VCaP (cell line): ENCODE results near the gene CDH2.

Experiments
- H3K27ac ChIP-seq: fragments of 450-650 bp; 2 replicates; pipeline ENCODE4 v1.5.1; 2017
- CTCF ChIP-seq: fragments of 450-650 bp; conservative IDR thresholded peaks from 2 replicates; pipeline ENCODE4 v1.5.1; 2017; ENCODE audit warnings: mild to moderate bottlenecking, moderate library complexity

CDH2 gene

DNA sequence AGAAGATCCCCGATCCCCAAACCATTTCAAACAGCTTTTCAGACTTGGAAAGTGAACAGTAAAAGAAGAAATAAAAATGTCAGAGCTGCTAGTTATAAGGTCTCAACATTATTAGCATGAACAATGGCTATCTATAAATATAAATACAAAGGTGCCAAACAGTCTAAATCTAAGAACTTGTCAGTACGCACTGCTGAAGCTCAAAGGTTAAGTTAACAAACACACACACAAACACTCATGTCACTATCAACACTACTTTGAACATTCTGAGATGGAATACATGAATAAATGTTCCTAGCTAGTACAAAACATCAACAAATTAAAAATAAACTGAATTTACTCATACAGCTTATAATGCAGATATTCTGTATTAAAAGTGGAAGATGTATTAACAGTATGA is 108.7 kb downstream of the CDH2 start:
- H3K27ac ChIP-seq, result no peak overlapping the region
- TF ChIP-seq CTCF, result no peak

DNA sequence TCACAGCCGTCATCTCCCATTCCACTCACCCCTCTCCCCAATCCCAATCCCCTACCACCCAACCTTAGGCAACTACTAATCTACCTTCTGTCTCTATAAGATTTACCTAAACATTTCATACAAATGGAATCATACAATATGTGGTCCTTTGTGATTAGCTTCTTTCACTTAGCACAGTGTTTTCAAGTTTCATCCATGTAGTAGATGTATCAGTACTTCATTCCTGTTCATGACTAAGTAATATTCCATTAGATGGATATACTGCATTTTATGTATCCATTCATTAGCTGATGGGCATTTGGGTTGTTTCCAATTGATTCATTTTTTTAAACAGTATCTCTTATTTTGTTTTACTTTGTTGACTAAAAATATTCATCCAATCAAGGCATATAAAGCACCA is 109.6 kb downstream of the CDH2 start:
- no peak for TF ChIP-seq CTCF
- no peak overlapping the region for H3K27ac ChIP-seq

- no peak for TF ChIP-seq CTCF
Observed at GRCh38 chr18:28065793-28066186, 111.1 kb downstream of the CDH2 start.

GRCh38 chr18:28065031-28065792 is 111.7 kb downstream of the CDH2 start:
- TF ChIP-seq CTCF, result no peak
- H3K27ac ChIP-seq, result no peak overlapping the region

More at GRCh38 chr18:28065793-28066186, 111.1 kb downstream of the CDH2 start:
- no peak overlapping the region for H3K27ac ChIP-seq

GRCh38 chr18:28063926-28064325 is 113.0 kb downstream of the CDH2 start:
- TF ChIP-seq CTCF, result no peak
- H3K27ac ChIP-seq, result no peak overlapping the region

DNA sequence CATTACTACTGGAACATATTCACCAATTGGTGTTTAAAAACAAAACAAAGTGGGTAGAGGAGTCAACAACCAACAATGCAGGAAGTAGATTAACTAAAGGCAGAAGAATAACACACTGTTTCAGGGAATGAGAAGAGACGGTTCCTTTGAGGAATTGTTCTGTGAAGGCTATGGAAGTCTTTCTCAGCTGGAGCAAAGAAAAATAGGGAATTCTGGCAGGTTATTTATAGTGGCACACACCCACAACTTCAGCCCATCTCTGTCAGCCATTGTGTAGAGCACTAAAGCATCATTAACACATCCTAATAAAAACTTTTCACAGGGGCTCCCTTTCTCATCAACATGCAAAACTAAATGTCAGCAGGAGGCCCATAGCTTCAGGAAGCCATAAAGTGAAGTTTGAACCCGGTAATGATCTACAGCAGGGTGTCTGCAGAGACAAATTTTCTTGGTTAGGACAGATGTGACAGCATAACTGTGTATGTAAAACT is 113.6 kb downstream of the CDH2 start:
- no peak overlapping the region for H3K27ac ChIP-seq
- no peak for TF ChIP-seq CTCF

- H3K27ac ChIP-seq, result no peak overlapping the region
- TF ChIP-seq CTCF, result no peak
Observed at GRCh38 chr18:28062443-28062842, 114.5 kb downstream of the CDH2 start.
